HCT116 (cell line): ENCODE measurements around the gene MTOR. TPM values are rescaled to one million over a fixed set of nuclear protein-coding genes. Genes with fewer than 3 reads are reported as not detected.

Source experiments
- ATAC-seq: fragments of 200-7000 bp; cut with Tn5 transposase; 2 replicates; pipeline ENCODE4 v1.9.1; 2020; ENCODE audit warnings: mild to moderate bottlenecking, moderate library complexity
- BruUV-seq: library from RNA; stranded (reverse); fragments of 400-500 nt; replicated peaks from 2 replicates; lab custom pipeline; 2021; lab: Mats Ljungman, UMichigan
- CTCF ChIA-PET: fragments of 300-600 bp; sonication (Branson Sonifier 250); formaldehyde crosslinking; loops from one replicate; lab custom pipeline; 2021; ENCODE audit warnings: antibody characterized with exemption; lab: Charles Lee
- POLR2A ChIA-PET: fragments of 300-600, 350-600 bp; sonication (Branson Sonifier 250); formaldehyde crosslinking; loops from one replicate; lab custom pipeline; 2021; ENCODE audit warnings: antibody characterized with exemption; lab: Charles Lee
- RAD21 ChIA-PET, 2 experiments: fragments of 300-600 bp; sonication (Branson Sonifier 250); formaldehyde crosslinking; loops; one replicate each; lab custom pipeline; 2023; ENCODE audit warnings: low total read pairs in 2 of 2; ENCODE audit not compliant: uncharacterized antibody in 2 of 2, unreplicated experiment in 2 of 2, low non-redundant PET in 1 of 2; lab: Charles Lee
- DNase-seq: peaks from one replicate; pipeline ENCODE4 v3.0.0-alpha.2; 2010; ENCODE audit warnings: low read depth, low spot score
- H2AFZ ChIP-seq: fragments of 200-600 bp; shearing (Covaris generic), sonication (generic); 2 replicates; pipeline ENCODE4 v1.6.1; 2017; ENCODE audit warnings: low read depth, mixed run types, mixed read lengths, antibody characterized with exemption, low read length; ENCODE audit not compliant: poor library complexity, severe bottlenecking
- H3K27ac ChIP-seq: 2 replicates; pipeline ENCODE4 v1.5.1; 2012; ENCODE audit warnings: low read depth, low read length
- H3K27me3 ChIP-seq: fragments of 200-600 bp; sonication (generic); 2 replicates; pipeline ENCODE4 v1.6.1; 2016; ENCODE audit warnings: mixed run types, low read length, mixed read lengths; ENCODE audit not compliant: insufficient read depth
- H3K36me3 ChIP-seq, 2 experiments: fragments of 200-500 bp in 1 of 2; fragments of 200-600 bp in 1 of 2; sonication (Bioruptor generic) in 1 of 2; sonication (generic) in 1 of 2; 2 replicates each; pipeline versions ENCODE4 v1.5.1 to v1.6.1; 2014 to 2016; ENCODE audit warnings: low read length in 2 of 2, inconsistent platforms in 1 of 2, mixed read lengths in 1 of 2, mixed run types in 1 of 2; ENCODE audit not compliant: insufficient read depth in 2 of 2, control insufficient read depth in 1 of 2
- H3K4me1 ChIP-seq, 2 experiments: fragments of 200-600 bp in 1 of 2; sonication (generic) in 1 of 2; 2 replicates each; pipeline versions ENCODE4 v1.5.1 to v1.6.1; 2012 to 2017; ENCODE audit warnings: low read length in 2 of 2, inconsistent platforms in 1 of 2, mild to moderate bottlenecking in 1 of 2, mixed read lengths in 1 of 2, mixed run types in 1 of 2, moderate library complexity in 1 of 2; ENCODE audit not compliant: insufficient read depth in 2 of 2, control insufficient read depth in 1 of 2
- H3K4me2 ChIP-seq: fragments of 200-600 bp; sonication (generic); 2 replicates; pipeline ENCODE4 v1.6.1; 2017; ENCODE audit warnings: mixed run types, low read length, mixed read lengths
- H3K4me3 ChIP-seq, 2 experiments: fragments of 200-600 bp in 1 of 2; sonication (generic) in 1 of 2; replicated peaks in 1 of 2; 2 replicates each; pipeline ENCODE4 v1.5.1; 2011 to 2016; ENCODE audit warnings: low read length in 2 of 2, control low read depth in 1 of 2, low read depth in 1 of 2, mild to moderate bottlenecking in 1 of 2, mixed read lengths in 1 of 2, mixed run types in 1 of 2
- H3K79me2 ChIP-seq: fragments of 200-600 bp; sonication (generic); 2 replicates; pipeline ENCODE4 v1.6.1; 2017; ENCODE audit warnings: mild to moderate bottlenecking, mixed run types, low read length, moderate library complexity, mixed read lengths; ENCODE audit not compliant: insufficient read depth
- H3K9ac ChIP-seq: fragments of 200-600 bp; sonication (generic); 2 replicates; pipeline ENCODE4 v1.6.1; 2016; ENCODE audit warnings: low read length, mixed read lengths
- H3K9me2 ChIP-seq: fragments of 200-600 bp; sonication (generic), shearing (Covaris generic); 2 replicates; pipeline ENCODE4 v1.6.1; 2017; ENCODE audit warnings: mixed run types, mild to moderate bottlenecking, moderate library complexity; ENCODE audit not compliant: insufficient read depth
- H3K9me3 ChIP-seq, 2 experiments: fragments of 200-500 bp in 1 of 2; fragments of 200-600 bp in 1 of 2; sonication (Bioruptor generic) in 1 of 2; sonication (generic) in 1 of 2; 2 replicates each; pipeline ENCODE4 v1.6.1; 2014 to 2017; ENCODE audit warnings: low read length in 2 of 2, mixed read lengths in 2 of 2, inconsistent platforms in 1 of 2, low read depth in 1 of 2, mild to moderate bottlenecking in 1 of 2, mixed run types in 1 of 2, moderate library complexity in 1 of 2; ENCODE audit not compliant: control insufficient read depth in 1 of 2, insufficient read depth in 1 of 2
- H4K20me1 ChIP-seq: fragments of 200-600 bp; sonication (generic), shearing (Covaris generic); 2 replicates; pipeline ENCODE4 v1.6.1; 2017; ENCODE audit warnings: mixed run types, mild to moderate bottlenecking, moderate library complexity; ENCODE audit not compliant: insufficient read depth
- CBX3 ChIP-seq: IDR thresholded peaks from 2 replicates; pipeline ENCODE4 v1.6.1; 2012; ENCODE audit warnings: low read depth
- EGR1 ChIP-seq: IDR thresholded peaks from 2 replicates; pipeline ENCODE4 v1.6.1; 2012; ENCODE audit warnings: low read depth
- ELF1 ChIP-seq: IDR thresholded peaks from 2 replicates; pipeline ENCODE4 v1.6.1; 2012; ENCODE audit warnings: low read depth, borderline replicate concordance
- EZH2 ChIP-seq: fragments of 200-600 bp; sonication (generic); IDR thresholded peaks from 2 replicates; pipeline ENCODE4 v1.6.1; 2017; ENCODE audit warnings: antibody characterized with exemption, mixed run types
- MAX ChIP-seq: IDR thresholded peaks from 2 replicates; pipeline ENCODE4 v1.6.1; 2012
- POLR2AphosphoS5 ChIP-seq: IDR thresholded peaks from 2 replicates; pipeline ENCODE4 v1.6.1; 2011; ENCODE audit warnings: mild to moderate bottlenecking, low read depth, low read length, moderate library complexity
- RAD21 ChIP-seq: IDR thresholded peaks from 2 replicates; pipeline ENCODE4 v1.6.1; 2012; ENCODE audit warnings: low read depth, mild to moderate bottlenecking
- SP1 ChIP-seq: IDR thresholded peaks from 2 replicates; pipeline ENCODE4 v1.6.1; 2012; ENCODE audit warnings: low read depth
- SRF ChIP-seq: IDR thresholded peaks from 2 replicates; pipeline ENCODE4 v1.6.1; 2012; ENCODE audit warnings: low read depth
- YY1 ChIP-seq: IDR thresholded peaks from 2 replicates; pipeline ENCODE4 v1.6.1; 2011; ENCODE audit warnings: low read length, low read depth, moderate library complexity, mild to moderate bottlenecking; ENCODE audit not compliant: insufficient replicate concordance; ENCODE audit errors: extremely low read depth
- intact Hi-C: fragments of 100-400 bp; cut with micrococcal nuclease; formaldehyde crosslinking; loops from 2 replicates; pipeline ENCODE4 v1.10.0; 2022
- total RNA-seq: library from RNA; stranded (reverse); gene quantifications from one replicate; pipeline ENCODE4 v1.2.1, GENCODE V29; 2021; ENCODE audit not compliant: unreplicated experiment
- TF ChIP-seq, protein P1 (sequence below): IDR thresholded peaks from 2 replicates; pipeline ENCODE4 v1.6.1; 2012
- TF ChIP-seq, protein P2 (sequence below): IDR thresholded peaks from 2 replicates; pipeline ENCODE4 v1.6.1; 2011; ENCODE audit warnings: mild to moderate bottlenecking, low read length, moderate library complexity; ENCODE audit not compliant: insufficient replicate concordance; ENCODE audit errors: extremely low read depth

The MTOR gene
- total RNA-seq, 1 experiment from 2014 or later: 42.2 TPM

DNA sequence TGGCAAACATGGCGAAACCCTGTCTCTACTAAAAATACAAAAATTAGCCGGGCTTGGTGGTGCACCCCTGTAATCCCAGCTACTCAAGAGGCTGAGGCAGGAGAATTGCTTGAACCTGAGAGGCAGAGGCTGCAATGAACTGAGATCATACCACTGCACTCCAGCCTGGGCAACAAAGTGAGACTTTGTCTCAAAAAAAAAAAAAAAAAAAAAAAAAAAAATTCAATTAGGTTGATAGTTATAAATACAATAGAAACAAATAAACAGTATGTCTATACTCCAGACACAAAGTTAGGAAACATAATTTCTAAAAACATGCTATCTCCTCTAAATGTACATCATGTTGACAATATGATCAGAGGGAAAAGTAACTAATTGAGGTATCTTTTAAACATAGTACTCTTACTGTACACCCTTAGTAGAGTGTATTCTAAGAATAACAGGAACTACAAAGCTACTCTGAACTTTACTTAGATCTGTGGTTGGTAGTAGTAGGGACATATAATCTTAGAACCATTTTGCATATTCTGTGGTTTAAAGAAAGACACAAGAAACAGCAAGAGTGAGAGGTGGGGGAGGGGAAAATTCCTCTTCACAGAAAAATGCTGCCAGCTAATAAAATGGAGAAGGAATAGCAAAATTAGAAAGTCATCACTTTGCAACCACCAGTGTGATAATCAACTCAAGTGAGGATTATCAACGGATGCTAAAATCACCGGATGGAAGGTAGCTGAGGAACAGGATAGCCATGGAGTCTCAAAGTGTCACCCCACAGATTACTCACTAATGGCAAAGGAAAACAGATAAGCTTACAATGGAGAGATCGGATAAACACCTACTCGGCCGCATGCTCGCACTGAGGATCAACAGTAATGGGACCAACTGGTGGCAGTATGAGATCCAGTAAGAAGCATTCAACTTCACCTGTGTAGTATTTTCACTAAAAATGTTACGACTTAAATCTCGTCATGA, 35.0 kb downstream of the MTOR start (continued):
- TF ChIP-seq RAD21 (no peak), SP1 (no peak), ELF1 (no peak), EZH2 (no peak)
- TF ChIP-seq, all 23 proteins: peak for 0

DNA sequence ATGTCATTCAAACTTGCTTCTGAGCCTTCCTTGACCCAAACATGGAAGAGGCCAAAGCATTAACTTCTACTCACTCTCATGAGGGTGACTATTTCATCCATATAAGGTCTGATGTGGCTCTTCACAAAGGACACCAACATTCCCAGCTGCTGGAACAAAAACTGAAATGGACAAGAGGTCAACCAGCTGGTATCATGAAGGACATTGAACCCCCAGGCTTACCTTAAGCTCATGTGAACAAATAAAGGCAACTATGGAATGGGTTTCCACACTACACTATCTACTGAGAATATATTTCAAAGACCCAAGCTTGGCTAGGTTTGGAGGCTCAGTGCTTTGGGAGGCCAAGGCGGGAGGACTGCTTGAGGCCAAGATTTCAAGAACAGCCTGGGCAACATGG, 46.3 kb downstream of the MTOR start:
- Histone ChIP-seq H3K27me3 (no peaks in the 10 kb centered on the region), H4K20me1 (no peaks in the 10 kb centered on the region), H3K4me1 (no peaks in the 10 kb centered on the region), H2AFZ (no peak overlapping the region)
- CTCF ChIA-PET: no interaction called here
- TF ChIP-seq EZH2: no peak
- TF ChIP-seq, protein P1, sequence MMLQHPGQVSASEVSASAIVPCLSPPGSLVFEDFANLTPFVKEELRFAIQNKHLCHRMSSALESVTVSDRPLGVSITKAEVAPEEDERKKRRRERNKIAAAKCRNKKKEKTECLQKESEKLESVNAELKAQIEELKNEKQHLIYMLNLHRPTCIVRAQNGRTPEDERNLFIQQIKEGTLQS: no peak
- TF ChIP-seq YY1: no peak
- no peak for TF ChIP-seq RAD21
- TF ChIP-seq CBX3: no peak
- TF ChIP-seq SRF: no peak
- TF ChIP-seq, protein P2, sequence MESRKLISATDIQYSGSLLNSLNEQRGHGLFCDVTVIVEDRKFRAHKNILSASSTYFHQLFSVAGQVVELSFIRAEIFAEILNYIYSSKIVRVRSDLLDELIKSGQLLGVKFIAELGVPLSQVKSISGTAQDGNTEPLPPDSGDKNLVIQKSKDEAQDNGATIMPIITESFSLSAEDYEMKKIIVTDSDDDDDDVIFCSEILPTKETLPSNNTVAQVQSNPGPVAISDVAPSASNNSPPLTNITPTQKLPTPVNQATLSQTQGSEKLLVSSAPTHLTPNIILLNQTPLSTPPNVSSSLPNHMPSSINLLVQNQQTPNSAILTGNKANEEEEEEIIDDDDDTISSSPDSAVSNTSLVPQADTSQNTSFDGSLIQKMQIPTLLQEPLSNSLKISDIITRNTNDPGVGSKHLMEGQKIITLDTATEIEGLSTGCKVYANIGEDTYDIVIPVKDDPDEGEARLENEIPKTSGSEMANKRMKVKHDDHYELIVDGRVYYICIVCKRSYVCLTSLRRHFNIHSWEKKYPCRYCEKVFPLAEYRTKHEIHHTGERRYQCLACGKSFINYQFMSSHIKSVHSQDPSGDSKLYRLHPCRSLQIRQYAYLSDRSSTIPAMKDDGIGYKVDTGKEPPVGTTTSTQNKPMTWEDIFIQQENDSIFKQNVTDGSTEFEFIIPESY: no peak
- no peak for TF ChIP-seq EGR1
- no peak for TF ChIP-seq MAX
- no peak for TF ChIP-seq POLR2AphosphoS5
- TF ChIP-seq, all 23 proteins: peak for 0
- no peak overlapping the region for H3K4me2 ChIP-seq
- H3K36me3 ChIP-seq: peaks cover 17 to 36% of the 10 kb centered on the region in 2 experiments; a peak in 3 of 4 replicates
- H3K27ac ChIP-seq: no peak overlapping the region
- BruUV-seq: no TSS peak
- no peak overlapping the region for H3K9ac ChIP-seq
- ChIA-PET RAD21 (no interaction called here), POLR2A (no interaction called here)
- intact Hi-C loops: no loop called here
- no peak overlapping the region for H3K4me3 ChIP-seq
- DNase-seq: no peak
- H3K9me3 ChIP-seq: no peaks in the 10 kb centered on the region
- H3K79me2 ChIP-seq: no peaks in the 10 kb centered on the region
- no peaks in the 10 kb centered on the region for H3K9me2 ChIP-seq
- no peak for ATAC-seq
